ENCODE results near the gene RRP1B.

DNA sequence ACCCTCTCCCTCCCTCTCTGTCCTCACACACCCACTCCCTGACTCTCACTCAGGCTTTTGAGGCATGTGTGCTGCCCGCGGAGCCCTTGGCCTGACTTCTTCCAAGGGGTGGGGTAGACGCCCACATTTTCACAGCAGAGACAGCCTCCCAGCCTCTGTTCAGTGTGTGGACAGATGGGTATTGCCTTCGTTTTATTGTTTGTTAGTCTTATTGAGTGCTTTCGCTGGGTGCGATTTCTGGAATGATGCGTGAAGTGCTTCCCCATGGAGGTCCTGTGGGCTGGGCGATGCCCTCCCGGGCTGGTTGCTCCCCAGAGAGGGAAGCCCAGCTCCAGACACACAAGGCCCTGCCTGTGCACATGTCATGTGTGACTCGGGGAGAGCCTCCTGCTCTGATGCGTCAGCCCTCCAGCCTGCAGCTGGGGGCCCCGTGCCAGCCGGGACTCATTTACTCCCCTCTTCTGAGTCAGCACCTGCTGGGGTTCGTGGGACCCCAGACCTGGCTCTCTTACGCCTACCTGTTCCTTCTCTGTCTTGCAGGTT is 74.2 kb downstream of the RRP1B start:
- TF ChIP-seq, protein P1, sequence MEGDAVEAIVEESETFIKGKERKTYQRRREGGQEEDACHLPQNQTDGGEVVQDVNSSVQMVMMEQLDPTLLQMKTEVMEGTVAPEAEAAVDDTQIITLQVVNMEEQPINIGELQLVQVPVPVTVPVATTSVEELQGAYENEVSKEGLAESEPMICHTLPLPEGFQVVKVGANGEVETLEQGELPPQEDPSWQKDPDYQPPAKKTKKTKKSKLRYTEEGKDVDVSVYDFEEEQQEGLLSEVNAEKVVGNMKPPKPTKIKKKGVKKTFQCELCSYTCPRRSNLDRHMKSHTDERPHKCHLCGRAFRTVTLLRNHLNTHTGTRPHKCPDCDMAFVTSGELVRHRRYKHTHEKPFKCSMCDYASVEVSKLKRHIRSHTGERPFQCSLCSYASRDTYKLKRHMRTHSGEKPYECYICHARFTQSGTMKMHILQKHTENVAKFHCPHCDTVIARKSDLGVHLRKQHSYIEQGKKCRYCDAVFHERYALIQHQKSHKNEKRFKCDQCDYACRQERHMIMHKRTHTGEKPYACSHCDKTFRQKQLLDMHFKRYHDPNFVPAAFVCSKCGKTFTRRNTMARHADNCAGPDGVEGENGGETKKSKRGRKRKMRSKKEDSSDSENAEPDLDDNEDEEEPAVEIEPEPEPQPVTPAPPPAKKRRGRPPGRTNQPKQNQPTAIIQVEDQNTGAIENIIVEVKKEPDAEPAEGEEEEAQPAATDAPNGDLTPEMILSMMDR (IDR thresholded peaks at IDR 0.05 in 4 of 5, conservative IDR thresholded peaks at IDR 0.05 in 1 of 5), result no peak
- TF ChIP-seq POLR2A (IDR thresholded peaks at IDR 0.05), result no peak

Measured in gastrocnemius medialis (tissue), 4 donors.